MM.1S (cell line): ENCODE measurements around the gene TMEM82.

ENCODE experiments used
- CTCF ChIP-seq: fragments of 300-600 bp; sonication (generic); IDR thresholded peaks from 2 replicates; pipeline ENCODE4 v1.5.1; 2016; ENCODE audit warnings: antibody characterized with exemption, low read length, mixed read lengths
- EZH2 ChIP-seq: fragments of 300-600 bp; sonication (generic); optimal IDR thresholded peaks from 2 replicates; pipeline ENCODE3; 2017; ENCODE audit warnings: low read depth, mild to moderate bottlenecking, antibody characterized with exemption, low read length, mixed read lengths
- EZH2phosphoT487 ChIP-seq: fragments of 300-600 bp; sonication (generic); IDR thresholded peaks from 2 replicates; pipeline ENCODE4 v1.6.1; 2018; ENCODE audit warnings: antibody characterized with exemption, low read length

DNA sequence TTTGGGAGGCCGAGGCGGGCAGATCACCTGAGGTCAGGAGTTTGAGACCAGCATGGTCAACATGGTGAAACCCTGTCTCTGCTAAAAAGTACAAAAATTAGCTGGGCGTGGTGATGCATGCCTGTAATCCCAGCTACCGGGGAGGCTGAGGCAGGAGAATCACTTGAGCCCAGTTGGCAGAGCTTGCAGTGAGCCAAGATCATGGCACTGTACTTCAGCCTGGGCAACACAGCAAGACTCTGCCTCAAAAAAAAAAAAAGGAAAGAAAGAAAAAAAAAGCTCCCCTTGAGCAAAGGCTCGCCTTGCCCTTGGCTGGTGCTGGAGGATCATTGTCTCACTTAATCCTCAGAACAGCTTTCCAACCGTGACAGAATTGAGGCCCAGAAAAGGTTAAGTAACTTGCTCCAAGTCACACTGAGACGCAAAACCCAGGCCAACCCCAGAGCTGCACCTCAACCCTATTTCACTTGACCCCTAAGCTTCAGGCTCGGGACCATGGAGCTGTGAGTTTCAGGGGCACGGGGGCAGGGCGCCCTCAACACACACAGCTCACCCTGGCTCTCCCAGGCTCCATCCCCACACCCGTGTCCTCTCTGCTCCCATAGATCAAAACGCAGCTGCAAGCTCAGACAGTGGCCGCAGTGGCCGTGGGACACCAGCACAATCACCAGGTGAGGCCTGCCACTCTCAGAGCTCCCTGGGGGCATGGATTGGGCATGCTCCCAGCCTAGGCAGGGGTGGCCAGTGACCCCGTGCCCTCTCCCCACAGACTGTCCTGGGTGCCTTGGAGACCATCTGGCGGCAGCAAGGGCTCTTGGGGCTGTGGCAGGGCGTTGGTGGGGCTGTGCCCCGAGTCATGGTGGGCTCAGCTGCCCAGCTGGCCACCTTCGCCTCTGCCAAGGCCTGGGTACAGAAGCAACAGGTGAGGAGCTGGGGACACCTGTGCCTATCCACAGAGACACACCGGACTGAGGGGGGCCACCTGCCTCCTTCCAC, 4.7 kb upstream of the TMEM82 start:
- no peak for TF ChIP-seq CTCF
- no peak for TF ChIP-seq EZH2phosphoT487
- TF ChIP-seq EZH2 = no peak
